ENCODE data around the gene SLC2A9. TPM values are rescaled to one million over a fixed set of nuclear protein-coding genes. Genes with fewer than 3 reads are reported as not detected.

SLC2A9 gene
- total and polyA plus RNA-seq, 2 of the 4 experiments (the other 2 are of a cell fraction), result 0.72 to 2.1 TPM

GRCh38 chr4:9919047-9919446 is 102.2 kb downstream of the SLC2A9 start:
- Histone ChIP-seq H3K36me3 (ENCODE audit: control insufficient read depth, insufficient read depth, low read length) (no peaks in the 10 kb centered on the region), H4K91ac (ENCODE audit: insufficient read depth, low read depth, low read length) (no peak overlapping the region), H2BK15ac (ENCODE audit: low read depth, low read length) (no peak overlapping the region), H4K5ac (ENCODE audit: low read depth, low read length) (no peak overlapping the region), H2AK5ac (ENCODE audit: low read depth, low read length) (no peak overlapping the region), H3K14ac (replicated peaks; ENCODE audit: low read depth, low read length) (no peak overlapping the region), H2AK9ac (replicated peaks; ENCODE audit: low read depth, low read length, poor library complexity) (no peak overlapping the region), H3K4ac (ENCODE audit: low read depth, low read length) (no peak overlapping the region), H2BK20ac (ENCODE audit: low read depth, low read length) (no peak overlapping the region), H2BK120ac (ENCODE audit: low read depth, low read length) (no peak overlapping the region), H4K20me1 (ENCODE audit: insufficient read depth, low read length) (no peaks in the 10 kb centered on the region), H3K23ac (ENCODE audit: low read depth, low read length) (no peak overlapping the region), H3K4me1 (ENCODE audit: control insufficient read depth, insufficient read depth, low read length) (no peaks in the 10 kb centered on the region), H3K79me1 (ENCODE audit: low read depth in 1 of 2, low read length in 2 of 2) (no peaks in the 10 kb centered on the region), H4K8ac (ENCODE audit: low read depth in 2 of 2, low read length in 2 of 2) (no peak overlapping the region), H3K4me3 (ENCODE audit: insufficient read depth, low read depth, low read length) (no peak overlapping the region), H3K9ac (ENCODE audit: low read depth, low read length) (no peak overlapping the region), H2BK5ac (ENCODE audit: low read depth, low read length, poor library complexity, severe bottlenecking) (no peak overlapping the region), H3K27ac (ENCODE audit: insufficient read depth, low read length) (no peak overlapping the region), H3K9me3 (ENCODE audit: control insufficient read depth, insufficient read depth, low read length) (no peaks in the 10 kb centered on the region), H2AFZ (replicated peaks; ENCODE audit: low read length, poor library complexity) (no peak overlapping the region), H3K9me1 (ENCODE audit: insufficient read depth, low read length) (no peaks in the 10 kb centered on the region), H3K18ac (ENCODE audit: low read depth, low read length) (no peak overlapping the region), H3K56ac (ENCODE audit: extremely low read depth, insufficient read depth, low read length) (no peak overlapping the region), H3K27me3 (ENCODE audit: control insufficient read depth, insufficient read depth, low read length) (no peaks in the 10 kb centered on the region; the same call in 1 of the 2 replicates), H3K4me2 (ENCODE audit: low read depth, low read length) (no peak overlapping the region)
- no TSS peak for BruUV-seq (replicated peaks)
- ChIA-PET CTCF (no interaction called here), POLR2A (ENCODE audit: unreplicated experiment) (no interaction called here)
- in situ Hi-C loops (cut with MboI; ENCODE audit: low sequenced_read_pairs), result no loop called here
- intact Hi-C loops (cut with micrococcal nuclease), result no loop called here
- TF ChIP-seq BHLHE40 (IDR thresholded peaks at IDR 0.05; ENCODE audit: low read depth, low read length), result no peak
- TF ChIP-seq MAZ (IDR thresholded peaks at IDR 0.05; ENCODE audit: borderline replicate concordance, low read depth, low read length), result no peak
- TF ChIP-seq SMC3 (IDR thresholded peaks at IDR 0.05; ENCODE audit: low read depth, low read length), result no peak
- no peak for TF ChIP-seq RAD21 (IDR thresholded peaks at IDR 0.05; ENCODE audit: low read length)
- no peak for TF ChIP-seq ELK1 (IDR thresholded peaks at IDR 0.05; ENCODE audit: borderline replicate concordance, low read depth, low read length)
- no peak for TF ChIP-seq MAFK (IDR thresholded peaks at IDR 0.05; ENCODE audit: low read depth, low read length)
- TF ChIP-seq CEBPB (IDR thresholded peaks at IDR 0.05; ENCODE audit: low read depth, low read length), result no peak
- no peak for TF ChIP-seq NFE2L2 (IDR thresholded peaks at IDR 0.05; ENCODE audit: low read depth, low read length)
- WGBS, 2 experiments (ENCODE audit: extremely low coverage in 2 of 2, insufficient read length in 1 of 2), result no CpG with 5 or more reads among the region's 6 CpGs
- DNase-seq (no peak), ATAC-seq (ENCODE audit: low read depth) (no peak)
- dilution Hi-C loops (cut with HindIII; ENCODE audit: low sequenced_read_pairs, unreplicated experiment), result no loop called here
